Upper lobe of left lung (tissue), 6 donors: ENCODE data around the gene SLC17A9. TPM values are rescaled to one million over a fixed set of nuclear protein-coding genes. Genes with fewer than 3 reads are reported as not detected.
A peak's percentile ranks its signal among the peaks of the same experiment; 100 is the strongest.
"Not testable (repeated sequence)": the region's sequence is repeated elsewhere in the genome, so short reads cannot be mapped to it uniquely, and the experiment has no call there.

Experiments used
- ATAC-seq, 2 donors: fragments of 200-7000 bp; cut with Tn5 transposase; one replicate each; pipeline ENCODE4 v1.9.1; 2022; ENCODE audit warnings: mild to moderate bottlenecking in 2 of 2, moderate library complexity in 2 of 2; ENCODE audit not compliant: low FRiP score in 2 of 2
- DNase-seq, 2 donors: peaks; one replicate each; pipeline ENCODE4 v3.0.0-alpha.2; 2019 to 2020
- H3K27ac ChIP-seq, 4 donors: fragments of 200-600 bp; sonication (generic); one replicate each; pipeline ENCODE4 v1.5.1; 2016 to 2019
- H3K27me3 ChIP-seq, 4 donors: fragments of 200-600 bp; sonication (generic); one replicate each; pipeline ENCODE4 v1.5.1; 2017 to 2019
- H3K36me3 ChIP-seq, 4 donors: fragments of 200-600 bp; sonication (generic); one replicate each; pipeline ENCODE4 v1.5.1; 2016 to 2019
- H3K4me1 ChIP-seq, 4 donors: fragments of 200-600 bp; sonication (generic); one replicate each; pipeline ENCODE4 v1.5.1; 2018 to 2019
- H3K4me3 ChIP-seq, 4 donors: fragments of 200-600 bp; sonication (generic); one replicate each; pipeline ENCODE4 v1.5.1; 2017 to 2019; ENCODE audit warnings: mild to moderate bottlenecking in 2 of 4, moderate library complexity in 1 of 4
- H3K9me3 ChIP-seq, 4 donors: fragments of 200-600 bp; sonication (generic); one replicate each; pipeline ENCODE4 v1.5.1; 2018 to 2019
- EP300 ChIP-seq, 4 donors: sonication (generic); formaldehyde crosslinking; IDR thresholded peaks; one replicate each; pipeline ENCODE4 v1.5.1; 2017; ENCODE audit warnings: antibody characterized with exemption in 4 of 4, control low read depth in 2 of 4
- POLR2A ChIP-seq, 4 donors: fragments of 450-650 bp; IDR thresholded peaks; one replicate each; pipeline ENCODE4 v1.5.1; 2016 to 2017; ENCODE audit warnings: antibody characterized with exemption in 4 of 4, mild to moderate bottlenecking in 2 of 4
- POLR2AphosphoS5 ChIP-seq, 2 donors: sonication (generic); formaldehyde crosslinking; IDR thresholded peaks; one replicate each; pipeline ENCODE4 v1.5.1; 2017; ENCODE audit warnings: antibody characterized with exemption in 2 of 2
- WGBS, 2 donors: methylation state at CpG; one replicate each; pipeline ENCODE4 v1.1.5; 2017 to 2018; 5-methylcytosine and 5-hydroxymethylcytosine counted together
- total RNA-seq, 6 donors: library from RNA; depleted of rRNA in 4 of 6; stranded (reverse); fragments of >200 nt in 4 of 6; gene quantifications; one replicate each; pipeline versions ENCODE4 v1.1.0 to v1.2.1, GENCODE V29; 2016 to 2021
- TF ChIP-seq, protein P1 (sequence below), 6 experiments: fragments of 450-650 bp in 4 of 6; fragments of 200-600 bp in 2 of 6; sonication (generic) in 2 of 6; IDR thresholded peaks; one replicate each; pipeline ENCODE4 v1.5.1; 2016 to 2019; ENCODE audit warnings: antibody characterized with exemption in 6 of 6
- donor health status: DM: no; HTN: no; CAD: no; lungs with moderate emphysema.
- donor health status: DM: no; HTN: yes; CAD: no; lungs with severe emphysema.

Gene SLC17A9
- total RNA-seq, 6 donors from 2014 or later, result 3.8 to 18.5 (median 14.4) TPM

DNA sequence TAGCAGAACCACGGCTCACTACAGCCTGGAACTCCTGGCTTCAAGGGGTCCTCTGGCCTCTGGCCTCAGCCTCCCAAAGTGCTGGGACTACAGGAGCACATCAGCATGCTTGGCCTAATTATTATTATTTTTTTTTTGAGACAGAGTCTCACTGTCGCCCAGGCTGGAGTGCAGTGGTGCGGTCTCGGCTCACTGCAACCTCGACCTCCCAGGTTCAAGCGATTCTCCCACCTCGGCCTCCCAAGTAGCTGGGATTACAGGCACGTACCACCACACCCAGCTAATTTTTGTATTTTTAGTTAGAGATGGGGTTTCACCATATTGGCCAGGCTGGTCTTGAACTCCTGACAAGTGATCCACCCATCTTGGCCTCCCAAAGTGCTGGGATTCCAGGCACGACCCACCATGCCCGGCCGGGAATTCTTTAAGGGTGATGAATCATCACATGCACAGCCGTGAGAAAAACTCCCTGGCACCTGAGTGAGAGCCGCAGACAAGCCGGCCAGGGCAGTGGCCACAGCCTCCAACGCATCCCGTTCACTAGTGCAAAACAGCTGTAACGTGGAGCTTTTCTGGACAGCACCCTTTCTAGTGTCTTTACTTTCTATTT is 29.3 kb upstream of the SLC17A9 start:
- DNase-seq, result peak in 1 of 2 donors; percentile 60
- not testable (repeated sequence) for H3K9me3 ChIP-seq, ATAC-seq, H3K27me3 ChIP-seq, H3K4me3 ChIP-seq, H3K36me3 ChIP-seq
- Histone ChIP-seq H3K4me1 (peaks cover 82 to 87% (median 84%) of the 10 kb centered on the region in 4 donors), H3K27ac (peak overlapping the region; percentile 45 to 99 (median 76))
- 54 to 66% methylated on average over 17 of the region's 17 CpGs for WGBS, 2 donors
- TF ChIP-seq POLR2AphosphoS5 (IDR thresholded peaks at IDR 0.05), result peak in 1 of 2 donors; percentile 39

DNA sequence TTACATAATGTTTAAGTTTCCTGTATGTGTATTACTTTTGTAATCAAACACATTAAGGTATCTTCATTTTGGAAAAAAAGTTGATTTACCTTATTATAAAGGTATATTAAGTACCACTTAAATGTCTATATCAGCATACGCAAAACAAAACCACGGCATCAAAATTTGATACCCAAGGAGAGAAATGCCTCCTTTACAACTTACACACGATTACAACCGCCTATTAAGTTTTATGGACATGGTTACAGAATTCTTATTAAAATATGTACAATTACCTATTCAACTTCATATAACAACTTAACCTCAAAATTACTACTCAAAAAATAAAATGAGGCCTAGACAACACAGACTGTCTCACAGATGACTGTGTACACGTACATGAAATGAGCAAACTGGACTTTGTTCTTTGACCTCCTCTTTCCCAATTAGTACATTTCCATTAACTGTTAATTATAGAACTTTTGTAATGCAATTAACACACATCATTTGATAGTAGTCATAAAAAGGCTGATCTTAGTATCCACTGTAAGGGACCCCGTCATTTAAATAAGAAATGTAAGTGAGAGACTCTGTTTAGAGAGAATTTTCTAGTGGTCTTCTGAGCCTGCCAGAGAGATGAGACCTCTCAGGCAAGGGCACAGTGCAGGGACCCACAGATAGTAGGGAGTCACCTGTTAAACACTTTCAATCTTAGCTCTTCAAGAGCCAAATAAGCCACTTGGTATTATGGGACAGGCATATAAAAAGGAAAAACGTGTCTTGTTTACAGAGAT is 28.7 kb upstream of the SLC17A9 start:
- WGBS, 2 donors, result 48 to 51% methylated on average over 7 of the region's 7 CpGs
- ATAC-seq, result no peak
- TF ChIP-seq, protein P1, sequence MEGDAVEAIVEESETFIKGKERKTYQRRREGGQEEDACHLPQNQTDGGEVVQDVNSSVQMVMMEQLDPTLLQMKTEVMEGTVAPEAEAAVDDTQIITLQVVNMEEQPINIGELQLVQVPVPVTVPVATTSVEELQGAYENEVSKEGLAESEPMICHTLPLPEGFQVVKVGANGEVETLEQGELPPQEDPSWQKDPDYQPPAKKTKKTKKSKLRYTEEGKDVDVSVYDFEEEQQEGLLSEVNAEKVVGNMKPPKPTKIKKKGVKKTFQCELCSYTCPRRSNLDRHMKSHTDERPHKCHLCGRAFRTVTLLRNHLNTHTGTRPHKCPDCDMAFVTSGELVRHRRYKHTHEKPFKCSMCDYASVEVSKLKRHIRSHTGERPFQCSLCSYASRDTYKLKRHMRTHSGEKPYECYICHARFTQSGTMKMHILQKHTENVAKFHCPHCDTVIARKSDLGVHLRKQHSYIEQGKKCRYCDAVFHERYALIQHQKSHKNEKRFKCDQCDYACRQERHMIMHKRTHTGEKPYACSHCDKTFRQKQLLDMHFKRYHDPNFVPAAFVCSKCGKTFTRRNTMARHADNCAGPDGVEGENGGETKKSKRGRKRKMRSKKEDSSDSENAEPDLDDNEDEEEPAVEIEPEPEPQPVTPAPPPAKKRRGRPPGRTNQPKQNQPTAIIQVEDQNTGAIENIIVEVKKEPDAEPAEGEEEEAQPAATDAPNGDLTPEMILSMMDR (IDR thresholded peaks at IDR 0.05), result no peak
- TF ChIP-seq POLR2A (IDR thresholded peaks at IDR 0.05) (no peak), EP300 (IDR thresholded peaks at IDR 0.05) (no peak), POLR2AphosphoS5 (IDR thresholded peaks at IDR 0.05) (no peak)

GRCh38 chr20:62924442-62925075 is 27.9 kb upstream of the SLC17A9 start:
- peak overlapping the region; percentile 98 to 99 (median 98) for H3K27ac ChIP-seq
- H3K4me1 ChIP-seq, result peaks cover 74 to 85% (median 79%) of the 10 kb centered on the region in 4 donors
- TF ChIP-seq POLR2AphosphoS5 (IDR thresholded peaks at IDR 0.05), result no peak
- TF ChIP-seq, protein P1 (IDR thresholded peaks at IDR 0.05), result no peak
- peak in 1 of 2 donors; percentile 28 for DNase-seq
- WGBS, 2 donors, result 21 to 32% methylated on average over 12 of the region's 12 CpGs
- H3K4me3 ChIP-seq, result peak overlapping the region; percentile 67 to 98 (median 82)
- ATAC-seq, result no peak
- no peaks in the 10 kb centered on the region for H3K36me3 ChIP-seq
- no peaks in the 10 kb centered on the region for H3K9me3 ChIP-seq
- H3K27me3 ChIP-seq, result no peaks in the 10 kb centered on the region

More for the DNA sequence above, 28.7 kb upstream of the SLC17A9 start:
- Histone ChIP-seq H3K36me3 (no peaks in the 10 kb centered on the region), H3K27ac (peak overlapping the region; percentile 53 to 99 (median 98)), H3K27me3 (no peaks in the 10 kb centered on the region), H3K9me3 (no peaks in the 10 kb centered on the region), H3K4me1 (peaks cover 81 to 87% (median 83%) of the 10 kb centered on the region in 4 donors), H3K4me3 (peak overlapping the region in 3 of 4 donors; percentile 77 to 98 (median 88))
- peak in 1 of 2 donors; percentile 18 for DNase-seq

DNA sequence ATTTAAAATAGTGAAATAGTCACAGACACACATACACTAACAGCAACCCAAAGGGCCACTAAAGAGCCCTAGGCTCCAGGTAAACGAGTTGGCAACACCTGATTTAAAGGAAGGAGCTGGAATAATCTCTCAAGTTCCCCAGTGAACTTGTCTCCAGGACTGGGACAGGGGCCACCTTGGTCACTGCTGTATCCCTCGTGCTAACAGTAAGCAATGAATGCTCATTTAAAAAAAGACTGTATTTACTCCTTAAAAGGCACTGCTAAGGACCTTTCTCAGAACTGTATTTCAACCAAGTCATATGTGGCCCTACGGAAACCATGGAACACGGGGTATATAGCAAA is 27.5 kb upstream of the SLC17A9 start:
- TF ChIP-seq, protein P1 (IDR thresholded peaks at IDR 0.05), result no peak
- no peak for TF ChIP-seq POLR2A (IDR thresholded peaks at IDR 0.05)
- TF ChIP-seq POLR2AphosphoS5 (IDR thresholded peaks at IDR 0.05), result no peak
- H3K9me3 ChIP-seq, result no peaks in the 10 kb centered on the region
- H3K4me1 ChIP-seq, result peaks cover 72 to 85% (median 78%) of the 10 kb centered on the region in 4 donors
- 0 to 2% methylated on average over 4 of the region's 4 CpGs for WGBS, 2 donors
- no peaks in the 10 kb centered on the region for H3K27me3 ChIP-seq
- DNase-seq, result peak in 1 of 2 donors; percentile 19
- H3K27ac ChIP-seq, result peak overlapping the region; percentile 98 to 99 (median 98)
- H3K4me3 ChIP-seq, result peak overlapping the region; percentile 67 to 98 (median 82)
- no peak for ATAC-seq
- no peaks in the 10 kb centered on the region for H3K36me3 ChIP-seq
